Lung (tissue), 12 donors: ENCODE data around the gene KIF2C. TPM values are rescaled to one million over a fixed set of nuclear protein-coding genes. Genes with fewer than 3 reads are reported as not detected.

Experiments
- ATAC-seq: fragments of 200-7000 bp; cut with Tn5 transposase; one replicate; pipeline ENCODE4 v1.9.1; 2020; ENCODE audit warnings: moderate number of reproducible peaks; ENCODE audit not compliant: insufficient read depth, low FRiP score
- DNase-seq, 3 donors: peaks; one replicate each; pipeline ENCODE4 v3.0.0-alpha.2; 2013 to 2017
- H3K27ac ChIP-seq, 2 donors: one replicate each; pipeline ENCODE4 v1.5.1; 2013; ENCODE audit warnings: mild to moderate bottlenecking in 2 of 2, moderate library complexity in 2 of 2, control low read depth in 1 of 2, inconsistent platforms in 1 of 2, low read depth in 1 of 2, low read length in 1 of 2
- H3K27me3 ChIP-seq, 3 donors: one replicate each; pipeline ENCODE4 v1.5.1; 2013; ENCODE audit warnings: low read length in 2 of 3; ENCODE audit not compliant: control insufficient read depth in 3 of 3, insufficient read depth in 3 of 3
- H3K36me3 ChIP-seq, 4 donors: one replicate each; pipeline ENCODE4 v1.5.1; 2013; ENCODE audit warnings: low read length in 4 of 4, mild to moderate bottlenecking in 1 of 4, moderate library complexity in 1 of 4; ENCODE audit not compliant: control insufficient read depth in 4 of 4, insufficient read depth in 4 of 4
- H3K4me1 ChIP-seq, 5 donors: one replicate each; pipeline ENCODE4 v1.5.1; 2013; ENCODE audit warnings: low read length in 5 of 5, mild to moderate bottlenecking in 2 of 5, moderate library complexity in 1 of 5; ENCODE audit not compliant: control insufficient read depth in 5 of 5, insufficient read depth in 5 of 5
- H3K4me3 ChIP-seq: one replicate; pipeline ENCODE4 v1.5.1; 2013; ENCODE audit warnings: mild to moderate bottlenecking, control low read depth, moderate library complexity
- H3K9ac ChIP-seq, 2 donors: one replicate each; pipeline ENCODE4 v1.5.1; 2013; ENCODE audit warnings: low read length in 2 of 2, control low read depth in 1 of 2; ENCODE audit not compliant: insufficient read depth in 1 of 2
- H3K9me3 ChIP-seq, 4 donors: one replicate each; pipeline ENCODE4 v1.5.1; 2013; ENCODE audit warnings: low read length in 3 of 4, mild to moderate bottlenecking in 1 of 4, moderate library complexity in 1 of 4; ENCODE audit not compliant: control insufficient read depth in 4 of 4, insufficient read depth in 3 of 4
- WGBS, 2 donors: extraction: QIAGEN DNeasy Blood & Tissue Kit; methylation state at CpG; one replicate each; pipeline ENCODE4 v1.1.7; 2013; 5-methylcytosine and 5-hydroxymethylcytosine counted together
- polyA plus RNA-seq, 2 donors: library from polyadenylated mRNA; stranded (reverse); fragments of 200-250 nt; gene quantifications; one replicate each; pipeline ENCODE4 v1.2.1, GENCODE V29; 2013
- total RNA-seq, 2 donors: library from RNA; depleted of rRNA in 1 of 2; stranded (reverse); fragments of >200 nt in 1 of 2; gene quantifications; one replicate each; pipeline ENCODE4 v1.2.1, GENCODE V29; 2014 to 2021
- TF ChIP-seq, protein P1 (sequence below): IDR thresholded peaks from 2 replicates; pipeline ENCODE4 v1.5.1; 2012; ENCODE audit warnings: mild to moderate bottlenecking; ENCODE audit errors: control extremely low read depth, extremely low read depth
- donor health status: control.
- donor health status: control.
- donor health status: Bipolar disorder and iron deficiency.
- donor health status: healthy.
- donor health status: DM: yes; HTN: yes; CAD: no.

The KIF2C gene
- total and polyA plus RNA-seq, 4 donors: 1.5 to 3.5 (median 2.1) TPM

DNA sequence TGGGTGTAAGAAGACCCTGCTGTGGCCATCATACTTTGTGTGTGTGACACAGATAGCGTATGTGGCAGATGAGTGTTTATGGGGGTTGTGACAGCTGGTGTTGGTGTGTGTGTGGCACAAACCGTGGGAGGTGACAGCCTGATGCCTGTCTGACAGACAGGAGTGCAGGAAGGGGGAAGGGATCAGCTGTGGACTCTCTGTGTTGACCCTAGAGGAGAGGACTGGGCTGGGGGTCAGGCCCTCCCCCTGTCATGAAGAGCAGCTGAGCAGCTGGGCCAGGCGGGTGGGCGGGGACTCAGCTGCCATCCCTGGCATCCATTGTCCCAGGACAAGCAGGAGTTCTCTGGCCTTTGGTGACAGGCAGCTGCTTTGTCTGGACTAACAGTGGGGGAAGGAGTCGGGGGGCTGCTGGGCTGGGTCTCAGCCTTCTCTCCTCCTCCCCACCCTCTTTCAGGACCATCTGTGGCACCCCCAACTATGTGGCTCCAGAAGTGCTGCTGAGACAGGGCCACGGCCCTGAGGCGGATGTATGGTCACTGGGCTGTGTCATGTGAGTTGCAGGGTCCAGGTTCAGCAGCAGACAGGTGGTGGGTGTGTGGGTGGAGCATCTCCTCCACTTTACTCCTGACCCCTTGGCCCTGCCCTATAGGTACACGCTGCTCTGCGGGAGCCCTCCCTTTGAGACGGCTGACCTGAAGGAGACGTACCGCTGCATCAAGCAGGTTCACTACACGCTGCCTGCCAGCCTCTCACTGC lies 62.8 kb downstream of the KIF2C start:
- DNase-seq (no peak), ATAC-seq (no peak)
- H3K4me1 ChIP-seq: peaks cover 7 to 41% (median 14%) of the 10 kb centered on the region in 5 donors
- peak overlapping the region in 1 of 2 donors; percentile 72 for H3K27ac ChIP-seq
- no peak overlapping the region for H3K9ac ChIP-seq
- H3K4me3 ChIP-seq: peak overlapping the region; percentile 38
- H3K36me3 ChIP-seq: peaks cover 2 to 39% (median 10%) of the 10 kb centered on the region in 4 donors
- H3K27me3 ChIP-seq: no peaks in the 10 kb centered on the region
- 83 to 92% methylated on average over 13 of the region's 13 CpGs for WGBS, 2 donors
- TF ChIP-seq, protein P1, sequence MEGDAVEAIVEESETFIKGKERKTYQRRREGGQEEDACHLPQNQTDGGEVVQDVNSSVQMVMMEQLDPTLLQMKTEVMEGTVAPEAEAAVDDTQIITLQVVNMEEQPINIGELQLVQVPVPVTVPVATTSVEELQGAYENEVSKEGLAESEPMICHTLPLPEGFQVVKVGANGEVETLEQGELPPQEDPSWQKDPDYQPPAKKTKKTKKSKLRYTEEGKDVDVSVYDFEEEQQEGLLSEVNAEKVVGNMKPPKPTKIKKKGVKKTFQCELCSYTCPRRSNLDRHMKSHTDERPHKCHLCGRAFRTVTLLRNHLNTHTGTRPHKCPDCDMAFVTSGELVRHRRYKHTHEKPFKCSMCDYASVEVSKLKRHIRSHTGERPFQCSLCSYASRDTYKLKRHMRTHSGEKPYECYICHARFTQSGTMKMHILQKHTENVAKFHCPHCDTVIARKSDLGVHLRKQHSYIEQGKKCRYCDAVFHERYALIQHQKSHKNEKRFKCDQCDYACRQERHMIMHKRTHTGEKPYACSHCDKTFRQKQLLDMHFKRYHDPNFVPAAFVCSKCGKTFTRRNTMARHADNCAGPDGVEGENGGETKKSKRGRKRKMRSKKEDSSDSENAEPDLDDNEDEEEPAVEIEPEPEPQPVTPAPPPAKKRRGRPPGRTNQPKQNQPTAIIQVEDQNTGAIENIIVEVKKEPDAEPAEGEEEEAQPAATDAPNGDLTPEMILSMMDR: no peak
- H3K9me3 ChIP-seq: no peaks in the 10 kb centered on the region

DNA sequence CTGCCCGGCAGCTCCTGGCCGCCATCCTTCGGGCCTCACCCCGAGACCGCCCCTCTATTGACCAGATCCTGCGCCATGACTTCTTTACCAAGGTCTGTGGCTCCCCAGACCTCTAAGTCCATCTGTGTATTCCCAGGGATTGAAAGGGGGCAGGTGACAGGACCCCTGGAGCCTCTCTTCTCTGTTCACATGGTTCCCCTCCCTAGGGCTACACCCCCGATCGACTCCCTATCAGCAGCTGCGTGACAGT lies 63.4 kb downstream of the KIF2C start:
- H3K27me3 ChIP-seq: no peaks in the 10 kb centered on the region
- ATAC-seq (no peak), DNase-seq (no peak)
- peaks cover 7 to 43% (median 18%) of the 10 kb centered on the region in 5 donors for H3K4me1 ChIP-seq
- TF ChIP-seq, protein P1: no peak
- H3K27ac ChIP-seq: peak overlapping the region in 1 of 2 donors; percentile 72
- no peak overlapping the region for H3K4me3 ChIP-seq
- H3K9ac ChIP-seq: no peak overlapping the region
- peaks cover 2 to 39% (median 10%) of the 10 kb centered on the region in 4 donors for H3K36me3 ChIP-seq
- whole genome bisulfite sequencing, 2 donors: 89 to 91% methylated on average over 9 of the region's 9 CpGs
- no peaks in the 10 kb centered on the region for H3K9me3 ChIP-seq

- Histone ChIP-seq H3K27ac (peak overlapping the region in 1 of 2 donors; percentile 72), H3K27me3 (no peaks in the 10 kb centered on the region), H3K36me3 (peaks cover 2 to 39% (median 10%) of the 10 kb centered on the region in 4 donors), H3K9ac (no peak overlapping the region), H3K9me3 (no peaks in the 10 kb centered on the region), H3K4me3 (no peak overlapping the region), H3K4me1 (peaks cover 7 to 48% (median 21%) of the 10 kb centered on the region in 5 donors)
- TF ChIP-seq, protein P1: no peak
- 88 to 94% methylated on average over 13 of the region's 13 CpGs for WGBS, 2 donors
- ATAC-seq (no peak), DNase-seq (no peak)
Measured at GRCh38 chr1:44803312-44804095, 63.9 kb downstream of the KIF2C start.
